GM12892 (cell line): ENCODE results near the gene ACAA1.

Experiments
- POLR2A ChIP-seq: IDR thresholded peaks from 2 replicates; pipeline ENCODE4 v1.6.1; 2011; ENCODE audit warnings: low read depth, low read length, control low read depth
- POLR2AphosphoS5 ChIP-seq: IDR thresholded peaks from 2 replicates; pipeline ENCODE4 v1.6.1; 2011; ENCODE audit warnings: low read depth, low read length, control low read depth
- TAF1 ChIP-seq: IDR thresholded peaks from 2 replicates; pipeline ENCODE4 v1.6.1; 2011; ENCODE audit warnings: low read depth, mild to moderate bottlenecking, control low read depth, low read length, borderline replicate concordance

GRCh38 chr3:38127611-38128302 lies 9.2 kb downstream of the ACAA1 start:
- TF ChIP-seq POLR2A (no peak), POLR2AphosphoS5 (no peak), TAF1 (no peak)
